GM13976 (cell line): ENCODE results near the gene DRAM1.

ENCODE experiments used
- DNase-seq: peaks from one replicate; pipeline ENCODE4 v3.0.0; 2012; ENCODE audit warnings: low spot score
- in situ Hi-C: fragments of 300-500 bp; cut with MboI; formaldehyde crosslinking; loops from one replicate; pipeline ENCODE4 v1.12.0; 2022; ENCODE audit warnings: low sequenced_read_pairs, mixed read lengths, inconsistent platforms; ENCODE audit not compliant: unreplicated experiment
- TF ChIP-seq, protein P1 (sequence below): IDR thresholded peaks from 2 replicates; pipeline ENCODE4 v1.5.1; 2012; ENCODE audit warnings: borderline replicate concordance, mild to moderate bottlenecking; ENCODE audit not compliant: insufficient read depth; ENCODE audit errors: extremely low read depth, missing control alignments, control extremely low read depth

DRAM1 gene

DNA sequence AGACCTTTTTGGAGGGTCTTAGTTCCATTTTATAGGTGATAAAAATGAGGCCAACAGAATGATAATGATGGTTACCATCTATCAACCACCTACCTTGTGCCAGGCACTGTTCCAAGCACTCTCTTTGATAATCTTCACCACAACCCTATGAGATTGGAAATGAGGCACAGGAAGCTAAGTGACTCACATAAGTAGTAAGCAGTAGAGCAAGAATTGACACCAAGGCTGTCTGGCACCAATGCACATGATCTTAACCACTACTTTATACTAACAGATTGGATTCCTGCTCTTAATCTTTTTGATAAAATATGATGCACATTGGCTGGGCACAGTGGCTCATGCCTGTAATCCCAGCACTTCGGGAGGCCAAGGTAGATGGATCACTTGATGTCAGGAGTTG, 91.4 kb downstream of the DRAM1 start:
- in situ Hi-C loops, result no loop called here
- no peak for DNase-seq

More for the DNA sequence above, 91.4 kb downstream of the DRAM1 start:
- TF ChIP-seq, protein P1, sequence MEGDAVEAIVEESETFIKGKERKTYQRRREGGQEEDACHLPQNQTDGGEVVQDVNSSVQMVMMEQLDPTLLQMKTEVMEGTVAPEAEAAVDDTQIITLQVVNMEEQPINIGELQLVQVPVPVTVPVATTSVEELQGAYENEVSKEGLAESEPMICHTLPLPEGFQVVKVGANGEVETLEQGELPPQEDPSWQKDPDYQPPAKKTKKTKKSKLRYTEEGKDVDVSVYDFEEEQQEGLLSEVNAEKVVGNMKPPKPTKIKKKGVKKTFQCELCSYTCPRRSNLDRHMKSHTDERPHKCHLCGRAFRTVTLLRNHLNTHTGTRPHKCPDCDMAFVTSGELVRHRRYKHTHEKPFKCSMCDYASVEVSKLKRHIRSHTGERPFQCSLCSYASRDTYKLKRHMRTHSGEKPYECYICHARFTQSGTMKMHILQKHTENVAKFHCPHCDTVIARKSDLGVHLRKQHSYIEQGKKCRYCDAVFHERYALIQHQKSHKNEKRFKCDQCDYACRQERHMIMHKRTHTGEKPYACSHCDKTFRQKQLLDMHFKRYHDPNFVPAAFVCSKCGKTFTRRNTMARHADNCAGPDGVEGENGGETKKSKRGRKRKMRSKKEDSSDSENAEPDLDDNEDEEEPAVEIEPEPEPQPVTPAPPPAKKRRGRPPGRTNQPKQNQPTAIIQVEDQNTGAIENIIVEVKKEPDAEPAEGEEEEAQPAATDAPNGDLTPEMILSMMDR, result no peak
